ENCODE measurements around the gene ZNF365. TPM values are rescaled to one million over a fixed set of nuclear protein-coding genes. Genes with fewer than 3 reads are reported as not detected.

ZNF365 gene
- total RNA-seq, result 1 to 10 TPM in 3 of 4 donors, under 1 TPM in 1; 0.67 to 5.8 (median 1.7) TPM

GRCh38 chr10:62373995-62374861 lies at the start of gene ZNF365:
Gene ZNF365, plus strand, starts transcription at chr10:62374369. Its CDS starts 1,825 bp downstream, at chr10:62376194.
- no peak for TF ChIP-seq POLR2A (IDR thresholded peaks at IDR 0.05)
- no peak for TF ChIP-seq CTCF (IDR thresholded peaks at IDR 0.05)
- peak within 1 kb of the TSS in 3 of 4 donors; percentile 63 to 74 (median 71) for H3K27ac ChIP-seq
- ATAC-seq, result peak; percentile 77
- no peaks in the 10 kb centered on the region for H3K9me3 ChIP-seq
- H3K27me3 ChIP-seq, result peaks cover 6% of the 10 kb centered on the region
- no peaks in the 10 kb centered on the region for H3K36me3 ChIP-seq
- H3K4me3 ChIP-seq, result peak within 1 kb of the TSS; percentile 68 to 77
- peaks cover 0 to 18% (median 0%) of the 10 kb centered on the region in 3 donors for H3K4me1 ChIP-seq
- WGBS, 2 donors (ENCODE audit: low coverage in 1 of 2), result 0 to 60% methylated on average over 1 to 9 of the region's 73 CpGs

GRCh38 chr10:62326176-62326575 lies 48.0 kb upstream of the ZNF365 start:
- Histone ChIP-seq H3K4me3 (no peak overlapping the region), H3K27ac (no peak overlapping the region), H3K36me3 (no peaks in the 10 kb centered on the region), H3K4me1 (no peaks in the 10 kb centered on the region), H3K27me3 (no peaks in the 10 kb centered on the region), H3K9me3 (peaks cover 0 to 3% (median 0%) of the 10 kb centered on the region in 3 donors)
- WGBS, 2 donors (ENCODE audit: low coverage in 1 of 2), result 26 to 38% methylated on average over 1 of the region's 1 CpG
- TF ChIP-seq CTCF (IDR thresholded peaks at IDR 0.05), result no peak
- TF ChIP-seq EP300 (IDR thresholded peaks at IDR 0.05), result no peak
- TF ChIP-seq POLR2AphosphoS5 (IDR thresholded peaks at IDR 0.05), result no peak
- TF ChIP-seq POLR2A (IDR thresholded peaks at IDR 0.05), result no peak
- ATAC-seq, result no peak

GRCh38 chr10:62327885-62328284 lies 46.3 kb upstream of the ZNF365 start:
- TF ChIP-seq POLR2A (IDR thresholded peaks at IDR 0.05) (no peak), EP300 (IDR thresholded peaks at IDR 0.05) (no peak), CTCF (IDR thresholded peaks at IDR 0.05) (no peak), POLR2AphosphoS5 (IDR thresholded peaks at IDR 0.05) (no peak)
- no peak overlapping the region for H3K4me3 ChIP-seq
- no peaks in the 10 kb centered on the region for H3K36me3 ChIP-seq
- 55 to 64% methylated on average over 3 of the region's 3 CpGs for WGBS, 2 donors (ENCODE audit: low coverage in 1 of 2)
- no peaks in the 10 kb centered on the region for H3K4me1 ChIP-seq
- no peak overlapping the region for H3K27ac ChIP-seq
- no peaks in the 10 kb centered on the region for H3K27me3 ChIP-seq
- H3K9me3 ChIP-seq, result peaks cover 0 to 3% (median 0%) of the 10 kb centered on the region in 3 donors
- ATAC-seq, result no peak

GRCh38 chr10:62330213-62330612 lies 44.0 kb upstream of the ZNF365 start:
- WGBS, 2 donors (ENCODE audit: low coverage in 1 of 2), result 78 to 80% methylated on average over 1 of the region's 1 CpG
- Histone ChIP-seq H3K27ac (no peak overlapping the region), H3K4me1 (no peaks in the 10 kb centered on the region), H3K36me3 (no peaks in the 10 kb centered on the region), H3K4me3 (no peak overlapping the region), H3K27me3 (no peaks in the 10 kb centered on the region), H3K9me3 (no peaks in the 10 kb centered on the region)
- no peak for TF ChIP-seq CTCF (IDR thresholded peaks at IDR 0.05)
- no peak for TF ChIP-seq EP300 (IDR thresholded peaks at IDR 0.05)
- TF ChIP-seq POLR2AphosphoS5 (IDR thresholded peaks at IDR 0.05), result no peak
- no peak for TF ChIP-seq POLR2A (IDR thresholded peaks at IDR 0.05)
- ATAC-seq, result no peak

- H3K27me3 ChIP-seq, result no peaks in the 10 kb centered on the region
- no peak overlapping the region for H3K27ac ChIP-seq
- no peak for TF ChIP-seq POLR2A (IDR thresholded peaks at IDR 0.05)
- no peak for TF ChIP-seq POLR2AphosphoS5 (IDR thresholded peaks at IDR 0.05)
- no peak for TF ChIP-seq CTCF (IDR thresholded peaks at IDR 0.05)
- no peak for TF ChIP-seq EP300 (IDR thresholded peaks at IDR 0.05)
- no peaks in the 10 kb centered on the region for H3K4me1 ChIP-seq
- no peak for ATAC-seq
- H3K9me3 ChIP-seq, result no peaks in the 10 kb centered on the region
- no peak overlapping the region for H3K4me3 ChIP-seq
- no peaks in the 10 kb centered on the region for H3K36me3 ChIP-seq
These were observed 41.8 kb upstream of the ZNF365 start for GRCh38 chr10:62332406-62332805.

All from gastroesophageal sphincter (tissue), 4 donors.